ENCODE results near the gene PTGFRN. TPM values are rescaled to one million over a fixed set of nuclear protein-coding genes. Genes with fewer than 3 reads are reported as not detected.
"Not testable (repeated sequence)": the region's sequence is repeated elsewhere in the genome, so short reads cannot be mapped to it uniquely, and the experiment has no call there.

Gene PTGFRN
- 10 to 100 TPM; 52.4 to 59.8 (median 59.2) TPM for polyA plus RNA-seq (ENCODE audit: insufficient read length in 3 of 3)

- DNase-seq (ENCODE audit: low read depth in 3 of 3, low spot score in 2 of 3) = peak in 2 of 3 donors; percentile 53 to 68
Observed at GRCh38 chr1:116909512-116910378, at the start of gene PTGFRN. Gene PTGFRN (plus strand): TSS chr1:116909916. CDS start chr1:116910204, 288 bp downstream.

GRCh38 chr1:116860167-116860566 is 49.5 kb upstream of the PTGFRN start:
- DNase-seq (ENCODE audit: low read depth in 3 of 3, low spot score in 2 of 3) = not testable (repeated sequence)

DNA sequence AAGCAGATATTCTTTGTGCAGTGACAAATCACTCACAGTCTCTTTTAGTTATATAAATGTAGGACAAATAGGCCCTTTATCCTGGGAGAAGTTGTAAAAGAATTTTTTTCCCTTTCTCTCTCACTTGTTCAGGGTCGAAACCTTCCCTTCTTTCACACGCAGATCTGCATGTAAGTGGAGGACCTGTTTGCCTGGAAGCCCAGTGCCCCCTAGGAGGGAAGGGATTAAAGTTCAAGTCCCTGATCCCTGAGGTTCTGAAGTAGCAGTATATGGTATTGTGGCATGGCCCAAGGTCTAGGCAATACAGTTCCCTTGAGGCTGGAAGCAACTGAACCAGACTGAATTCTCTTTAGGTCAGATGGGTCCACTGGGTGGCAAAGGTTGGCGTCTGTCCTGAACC is 48.6 kb upstream of the PTGFRN start:
- DNase-seq (ENCODE audit: low read depth in 3 of 3, low spot score in 2 of 3) = no peak

DNA sequence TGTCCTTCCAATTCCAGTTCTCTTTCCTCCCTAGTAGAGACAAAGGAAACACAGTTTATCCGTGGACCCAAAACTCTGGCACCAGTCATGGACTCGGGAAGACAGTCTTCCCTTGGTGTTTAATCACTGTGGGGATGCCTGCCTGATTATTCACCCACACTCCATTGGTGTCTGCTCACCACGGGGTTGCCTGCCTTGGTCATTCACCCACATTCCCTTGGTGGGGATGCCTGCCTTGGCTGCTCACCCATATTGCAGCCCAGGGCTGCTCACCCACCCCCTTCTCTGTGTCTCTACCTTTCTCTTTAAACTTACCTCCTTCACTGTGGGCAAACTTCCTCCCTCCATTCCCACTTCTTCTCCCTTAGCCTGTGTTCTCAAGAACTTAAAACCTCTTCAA is 46.7 kb upstream of the PTGFRN start:
- DNase-seq (ENCODE audit: low read depth in 3 of 3, low spot score in 2 of 3) = not testable (repeated sequence)

DNA sequence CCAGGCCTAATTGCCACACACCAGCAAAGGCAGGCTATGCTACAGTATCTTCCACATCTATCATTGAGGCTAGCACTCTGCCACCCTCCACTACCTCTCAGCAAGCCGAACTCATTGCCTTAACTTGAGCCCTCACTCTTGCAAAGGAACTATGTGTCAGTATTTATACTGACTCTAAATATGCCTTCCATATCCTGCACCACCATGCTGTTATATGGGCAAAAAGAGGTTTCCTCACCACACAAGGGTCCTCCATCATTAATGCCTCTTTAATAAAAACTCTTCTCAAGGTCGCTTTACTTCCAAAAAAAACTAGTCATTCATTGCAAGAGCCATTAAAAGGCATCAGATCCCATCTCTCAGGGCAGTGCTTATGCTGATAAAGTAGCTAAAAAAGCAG is 43.2 kb upstream of the PTGFRN start:
- not testable (repeated sequence) for DNase-seq (ENCODE audit: low read depth in 3 of 3, low spot score in 2 of 3)

DNA sequence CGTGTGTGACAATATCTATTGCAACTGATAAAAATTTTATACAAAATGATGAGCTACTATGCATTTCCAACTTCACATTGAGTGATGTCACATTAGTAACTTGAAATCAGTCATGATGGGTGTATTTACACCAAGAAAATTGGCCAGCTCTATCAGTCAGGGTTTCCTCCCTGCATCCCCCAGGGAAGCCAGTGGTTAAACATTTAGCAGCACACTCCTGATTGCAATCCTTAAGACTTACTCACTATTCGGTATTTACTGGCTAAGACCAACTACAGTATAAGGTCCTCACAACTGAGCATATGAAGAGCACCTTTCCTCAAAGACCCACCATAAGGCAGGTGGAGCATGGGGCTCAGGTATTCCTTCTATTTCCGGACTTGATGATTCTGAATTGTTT is 41.3 kb upstream of the PTGFRN start:
- no peak for DNase-seq (ENCODE audit: low read depth in 3 of 3, low spot score in 2 of 3)

DNA sequence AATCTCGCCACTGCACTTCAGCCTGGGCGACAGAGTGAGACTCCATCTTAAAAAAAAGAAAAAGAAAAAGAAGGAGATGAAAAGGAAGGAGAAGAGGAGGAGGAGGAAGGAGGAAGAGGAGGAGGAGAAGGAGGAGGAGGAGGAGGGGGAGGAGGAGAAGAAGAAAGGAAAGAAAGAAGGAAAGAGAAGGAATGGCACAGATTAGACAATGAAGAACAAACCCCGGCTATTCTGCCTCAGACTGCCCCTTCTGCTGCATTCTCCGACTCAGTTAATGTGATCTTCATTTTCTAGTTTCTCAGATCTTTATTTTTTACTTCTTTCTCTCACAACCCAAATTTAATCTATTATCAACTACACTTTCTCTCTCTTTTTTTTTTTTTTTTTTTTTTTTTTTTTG is 40.1 kb upstream of the PTGFRN start:
- no peak for DNase-seq (ENCODE audit: low read depth in 3 of 3, low spot score in 2 of 3)

DNA sequence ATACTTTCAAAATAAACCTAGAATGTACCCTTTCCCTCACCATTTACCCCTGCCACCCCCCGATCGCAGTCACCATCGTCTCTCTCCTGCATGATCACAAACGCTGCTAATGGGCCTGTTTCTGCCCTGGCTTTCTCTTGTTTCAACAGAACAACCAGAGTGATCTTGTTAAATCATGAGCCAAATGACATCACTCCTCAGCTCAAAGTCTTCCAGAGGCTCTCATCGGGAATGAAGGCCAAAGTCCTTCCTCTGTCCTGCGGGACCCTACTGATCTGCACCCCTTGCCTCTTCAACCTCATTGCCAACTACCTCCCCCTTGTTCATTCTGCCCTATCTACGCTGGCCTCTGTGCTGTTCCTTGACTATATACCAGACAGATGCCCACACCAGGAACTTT is 39.4 kb upstream of the PTGFRN start:
- DNase-seq (ENCODE audit: low read depth in 3 of 3, low spot score in 2 of 3) = no peak

DNA sequence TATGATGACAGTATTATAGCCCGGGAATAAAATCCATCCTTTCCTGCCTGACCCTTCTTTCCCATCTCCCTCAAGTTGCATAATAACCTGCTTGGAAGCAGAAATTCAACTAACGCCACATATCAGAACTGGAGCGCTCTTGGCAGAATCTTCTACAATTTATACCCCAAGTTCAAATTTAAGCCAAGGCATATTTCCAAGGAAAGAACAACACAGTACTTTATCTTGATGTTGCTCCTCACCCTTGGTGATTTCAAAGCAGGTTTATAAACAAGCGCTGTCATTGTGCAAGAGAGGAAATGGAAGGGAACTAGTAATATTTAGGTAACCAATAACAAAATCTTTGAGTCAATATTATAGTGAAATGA is 38.0 kb upstream of the PTGFRN start:
- no peak for DNase-seq (ENCODE audit: low read depth in 3 of 3, low spot score in 2 of 3)

DNA sequence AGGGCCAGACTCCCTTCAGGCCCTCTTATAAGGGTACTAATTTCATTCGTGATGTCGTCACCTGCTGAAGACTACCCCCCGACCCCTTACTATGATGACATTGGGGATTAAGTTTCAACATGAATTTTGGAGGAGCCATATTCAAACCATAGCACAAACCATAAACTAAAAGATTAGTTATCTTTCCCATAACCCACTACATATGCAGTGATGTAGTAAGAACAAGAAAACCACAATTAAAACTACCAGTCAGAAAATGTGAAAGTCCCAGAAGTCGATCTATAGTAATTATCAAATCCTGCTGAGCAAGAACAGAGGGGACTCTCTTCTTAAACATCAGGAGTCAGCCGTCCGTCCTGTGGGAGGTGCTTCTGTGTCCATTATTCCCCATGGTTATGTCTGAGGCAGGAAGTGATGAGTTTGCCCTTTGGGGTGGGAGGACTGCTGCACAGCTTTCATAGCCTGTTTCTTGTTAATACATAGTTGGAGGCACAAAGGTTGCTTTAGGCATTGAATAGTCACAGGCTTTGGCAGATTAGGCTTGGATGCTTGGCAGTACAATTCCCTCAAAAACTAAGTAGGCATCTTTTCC is 35.9 kb upstream of the PTGFRN start:
- DNase-seq (ENCODE audit: low read depth in 3 of 3, low spot score in 2 of 3) = no peak

DNA sequence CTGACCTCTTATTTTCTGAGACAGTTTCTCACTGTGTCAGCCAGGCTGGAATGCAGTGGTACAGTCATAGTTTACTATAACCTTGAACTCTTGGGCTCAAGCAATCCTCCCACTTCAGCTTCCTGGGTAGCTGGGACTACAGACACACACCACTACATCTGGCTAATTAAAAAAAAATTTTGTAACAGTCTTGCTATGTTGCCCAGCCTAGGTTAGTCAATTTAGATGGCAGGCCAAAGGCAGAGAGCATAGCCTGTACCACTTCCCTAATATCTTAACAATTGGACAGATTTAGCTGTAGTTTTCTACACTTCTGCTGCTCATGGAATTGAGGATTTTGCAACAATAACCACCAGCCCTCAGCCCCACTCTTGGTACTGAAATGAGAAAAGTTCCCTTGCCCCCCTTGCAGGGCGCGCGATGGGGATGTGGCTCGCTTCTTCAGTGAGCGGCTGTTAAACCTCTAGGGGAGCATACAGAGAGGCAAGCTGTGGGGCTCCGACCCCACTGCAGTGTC is 34.9 kb upstream of the PTGFRN start:
- no peak for DNase-seq (ENCODE audit: low read depth in 3 of 3, low spot score in 2 of 3)

- DNase-seq (ENCODE audit: low read depth in 3 of 3, low spot score in 2 of 3) = no peak
Observed at GRCh38 chr1:116875391-116875790, 34.3 kb upstream of the PTGFRN start.

DNA sequence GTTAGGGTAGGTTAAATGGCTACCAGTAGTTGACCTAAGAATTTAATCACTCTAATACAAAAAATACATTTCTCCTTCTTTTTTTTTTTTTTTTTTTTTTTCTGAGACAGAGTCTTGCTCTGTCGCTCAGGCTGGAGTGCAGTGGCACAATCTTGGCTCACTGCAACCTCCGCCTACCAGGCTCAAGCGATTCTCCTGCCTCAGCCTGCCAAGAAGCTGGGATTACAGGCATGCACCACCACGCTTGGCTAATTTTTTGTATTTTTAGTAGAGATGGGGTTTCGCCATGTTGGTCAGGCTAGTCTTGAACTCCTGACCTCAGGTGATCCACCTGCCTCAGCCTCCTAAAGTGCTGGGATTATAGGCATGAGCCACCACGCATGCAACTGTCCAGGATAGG is 33.8 kb upstream of the PTGFRN start:
- DNase-seq (ENCODE audit: low read depth in 3 of 3, low spot score in 2 of 3) = not testable (repeated sequence)

DNA sequence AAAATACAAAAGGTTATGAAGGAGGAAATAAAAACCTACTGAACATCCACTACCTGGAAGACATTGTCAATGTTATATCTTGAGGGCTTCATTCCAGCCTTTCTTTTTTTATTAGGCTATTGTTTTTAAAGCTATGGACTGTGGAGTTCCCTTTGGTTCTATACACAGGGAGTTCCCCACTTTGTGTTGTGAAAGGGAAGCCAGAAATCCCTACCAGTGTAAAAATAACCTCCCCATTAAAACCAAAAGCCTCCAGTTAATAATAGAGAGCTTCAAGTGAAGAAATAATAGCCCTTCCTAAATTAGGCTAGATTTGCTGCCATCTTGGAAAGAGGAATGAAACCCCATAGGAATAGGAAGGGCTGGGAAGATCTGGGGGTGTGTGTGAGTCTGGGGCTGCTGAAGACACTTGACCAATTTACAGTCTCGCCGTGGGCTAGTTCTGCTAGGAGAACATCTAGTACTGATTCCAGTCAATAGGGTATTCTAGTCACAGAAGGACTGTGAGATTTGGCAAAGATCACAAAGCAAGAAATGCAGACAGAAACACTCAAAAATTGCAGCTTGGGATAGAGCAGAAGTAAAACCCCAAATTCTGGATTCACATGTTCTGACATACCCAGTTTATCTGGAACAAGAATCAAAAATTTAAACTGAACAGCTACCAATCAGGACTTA is 32.4 kb upstream of the PTGFRN start:
- DNase-seq (ENCODE audit: low read depth in 3 of 3, low spot score in 2 of 3) = no peak

DNA sequence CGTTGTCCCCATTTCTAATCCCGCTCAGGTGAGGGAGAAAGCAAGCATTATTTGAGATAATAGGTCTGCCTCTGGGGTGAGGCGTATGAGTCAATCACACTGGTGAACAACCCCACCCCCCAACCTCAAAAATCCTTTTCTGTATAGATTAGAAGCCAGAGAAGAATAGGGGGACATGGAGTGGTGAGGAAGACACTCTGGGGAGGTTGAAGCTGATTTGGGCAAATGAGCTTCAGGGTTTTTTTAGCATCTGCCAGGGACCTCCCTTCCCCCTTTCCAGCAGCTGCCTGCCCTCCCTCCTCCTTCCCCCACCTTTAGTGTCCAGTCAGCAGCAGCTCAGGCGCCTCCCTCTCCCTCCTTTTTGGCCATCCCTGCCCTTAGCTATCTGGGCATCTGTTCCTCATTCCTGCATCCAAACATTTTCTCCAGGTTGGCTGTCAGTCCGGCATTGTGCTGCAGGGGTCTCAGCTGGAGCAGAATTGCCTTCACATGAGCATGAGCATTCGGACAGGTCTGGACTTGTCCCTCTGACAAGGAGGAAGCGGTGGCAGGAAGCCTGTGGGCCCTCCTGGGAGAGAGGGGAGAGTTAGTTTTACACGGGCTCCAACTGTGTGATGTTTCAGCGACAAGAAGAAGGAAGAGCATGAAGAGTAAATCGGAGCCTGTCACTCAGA is 30.8 kb upstream of the PTGFRN start:
- DNase-seq (ENCODE audit: low read depth in 3 of 3, low spot score in 2 of 3) = no peak

DNA sequence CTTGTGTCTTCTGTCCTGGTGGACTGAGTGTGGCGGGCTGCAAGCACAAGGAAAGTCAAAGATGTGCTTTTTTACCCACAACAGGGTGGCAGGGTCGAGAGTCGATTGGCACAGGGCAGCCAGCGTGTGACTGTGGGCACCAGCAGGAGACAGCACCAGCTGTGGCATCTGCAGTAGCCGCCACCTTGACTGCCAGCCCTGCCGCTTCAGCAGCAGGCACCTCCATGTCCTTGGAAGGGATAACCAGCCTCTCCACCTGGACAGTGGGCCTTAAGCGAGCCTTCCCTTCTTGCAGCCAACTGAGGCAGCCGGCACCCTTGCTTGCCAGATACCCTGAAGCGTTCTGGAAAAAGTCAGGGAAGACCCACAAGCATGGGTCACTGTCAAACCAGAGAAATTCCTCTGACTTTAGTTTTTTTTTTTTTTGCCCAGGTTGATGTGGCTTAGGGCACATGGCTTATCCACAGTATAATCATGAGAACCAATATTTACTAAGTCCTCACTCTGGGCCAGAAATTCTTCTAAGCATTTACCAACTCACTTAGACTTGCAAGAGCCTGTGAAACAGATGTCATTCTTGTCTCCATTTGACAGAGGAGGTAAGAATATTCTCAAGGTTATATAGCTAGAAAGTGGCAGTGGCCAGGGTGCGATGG is 30.1 kb upstream of the PTGFRN start:
- DNase-seq (ENCODE audit: low read depth in 3 of 3, low spot score in 2 of 3) = no peak

GRCh38 chr1:116880917-116881316 is 28.8 kb upstream of the PTGFRN start:
- DNase-seq (ENCODE audit: low read depth in 3 of 3, low spot score in 2 of 3) = no peak

DNA sequence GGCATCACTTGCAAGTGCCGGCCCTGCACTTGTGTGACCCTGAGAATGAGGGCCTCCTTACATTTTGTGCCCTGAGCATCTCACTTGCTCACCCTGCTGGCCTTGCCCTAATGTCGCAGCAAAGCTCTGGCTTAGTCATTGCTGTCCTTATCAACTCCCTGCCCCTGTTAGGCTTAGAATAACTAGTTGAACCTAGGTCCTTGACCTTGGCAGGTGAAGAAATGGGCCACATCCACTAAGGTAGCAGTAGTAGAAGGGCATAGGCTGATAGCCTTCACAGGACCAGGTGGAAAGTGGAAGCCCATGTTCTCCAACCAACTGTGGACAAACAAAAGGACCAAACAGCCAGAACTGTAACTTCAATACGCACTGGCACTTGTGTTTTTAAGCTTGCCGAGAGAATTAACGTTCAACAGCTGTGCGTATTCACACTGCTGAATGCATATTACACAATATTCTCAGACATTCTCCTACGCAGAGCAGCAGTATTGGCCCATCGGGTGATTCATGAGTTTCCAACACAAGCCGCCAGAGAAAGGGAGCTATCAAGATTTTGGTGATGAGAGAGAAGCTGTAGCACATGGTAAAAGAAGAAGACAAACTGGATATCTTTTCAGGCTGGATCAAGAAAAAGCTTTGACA is 27.7 kb upstream of the PTGFRN start:
- DNase-seq (ENCODE audit: low read depth in 3 of 3, low spot score in 2 of 3) = no peak

GRCh38 chr1:116882866-116883265 is 26.9 kb upstream of the PTGFRN start:
- no peak for DNase-seq (ENCODE audit: low read depth in 3 of 3, low spot score in 2 of 3)
